UCSD-AML1 (cell line): ENCODE measurements around the gene ADISSP.
A peak's percentile ranks its signal among the peaks of the same experiment; 100 is the strongest.

Experiments used
- DNase-seq: peaks from one replicate; lab custom pipeline; 2025; ENCODE audit not compliant: unreplicated experiment; lab: John Stamatoyannopoulos, UW

The ADISSP gene

DNA sequence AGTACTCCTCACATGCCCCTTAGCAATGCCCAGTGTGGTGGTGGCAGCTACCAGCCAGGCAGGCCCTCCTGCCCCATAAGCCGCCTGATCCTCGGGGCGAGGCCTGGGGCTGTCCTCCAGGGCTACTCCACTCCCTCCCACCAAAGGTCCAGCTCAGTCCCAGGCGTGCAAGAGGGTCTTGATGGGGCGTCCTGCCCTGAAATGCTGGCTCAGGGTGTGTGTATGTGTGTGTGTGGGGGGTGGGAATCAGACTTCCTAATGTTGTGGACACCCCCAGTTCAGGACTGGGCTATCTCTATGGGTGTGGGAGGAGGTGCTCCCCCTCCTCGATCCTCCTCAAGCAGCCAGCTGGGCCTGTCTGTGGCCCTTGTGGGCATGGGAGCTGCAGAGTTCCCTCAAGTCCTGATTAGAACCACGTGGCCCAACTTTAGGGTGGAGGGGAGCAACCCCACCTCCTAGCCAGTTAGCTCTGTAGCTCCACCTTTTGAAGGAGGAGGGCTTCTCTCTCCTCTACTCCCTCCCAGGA lies 27.6 kb downstream of the ADISSP start:
- DNase-seq: no peak

DNA sequence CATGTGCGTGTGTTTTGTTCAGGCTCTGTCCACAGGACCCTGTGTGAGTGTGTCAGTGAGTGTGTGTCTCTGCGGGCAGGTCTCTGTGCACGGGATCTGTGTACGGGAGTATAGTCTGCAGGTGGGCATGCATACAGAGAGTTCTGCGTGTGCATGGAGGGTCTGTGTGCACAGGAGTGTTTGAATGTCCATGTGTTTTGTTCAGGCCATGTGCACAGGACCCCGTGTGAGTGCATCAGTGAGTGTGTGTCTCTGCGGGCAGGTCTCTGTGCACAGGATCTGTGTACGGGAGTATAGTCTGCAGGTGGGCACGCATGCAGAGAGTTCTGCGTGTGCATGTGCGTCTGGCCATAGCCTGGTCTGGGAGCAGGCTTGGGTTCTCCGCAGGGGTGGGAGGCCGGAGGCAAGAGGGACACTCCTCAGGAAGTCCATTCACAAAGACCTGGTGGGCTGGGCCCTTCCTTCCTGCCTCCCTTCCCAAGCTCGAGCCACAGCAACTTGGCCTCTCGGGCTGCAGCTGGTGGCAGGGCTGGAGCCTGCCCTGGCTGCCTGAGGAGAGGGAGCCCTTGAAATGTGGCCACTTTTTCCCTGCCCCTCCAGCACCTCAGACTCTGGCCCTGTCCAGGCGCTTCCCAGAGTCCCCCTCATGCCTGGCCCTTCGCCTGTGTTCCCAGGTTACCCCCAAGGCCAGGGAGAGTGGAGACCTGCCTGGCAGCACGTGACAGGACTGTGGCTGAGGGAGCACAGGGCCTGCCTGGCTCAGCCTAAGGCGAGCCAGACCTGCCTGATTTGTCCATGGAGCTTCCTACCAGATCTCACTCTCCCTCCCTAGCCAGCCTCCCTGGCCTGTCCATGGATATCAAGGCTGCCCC lies 28.3 kb downstream of the ADISSP start:
- DNase-seq: no peak

DNA sequence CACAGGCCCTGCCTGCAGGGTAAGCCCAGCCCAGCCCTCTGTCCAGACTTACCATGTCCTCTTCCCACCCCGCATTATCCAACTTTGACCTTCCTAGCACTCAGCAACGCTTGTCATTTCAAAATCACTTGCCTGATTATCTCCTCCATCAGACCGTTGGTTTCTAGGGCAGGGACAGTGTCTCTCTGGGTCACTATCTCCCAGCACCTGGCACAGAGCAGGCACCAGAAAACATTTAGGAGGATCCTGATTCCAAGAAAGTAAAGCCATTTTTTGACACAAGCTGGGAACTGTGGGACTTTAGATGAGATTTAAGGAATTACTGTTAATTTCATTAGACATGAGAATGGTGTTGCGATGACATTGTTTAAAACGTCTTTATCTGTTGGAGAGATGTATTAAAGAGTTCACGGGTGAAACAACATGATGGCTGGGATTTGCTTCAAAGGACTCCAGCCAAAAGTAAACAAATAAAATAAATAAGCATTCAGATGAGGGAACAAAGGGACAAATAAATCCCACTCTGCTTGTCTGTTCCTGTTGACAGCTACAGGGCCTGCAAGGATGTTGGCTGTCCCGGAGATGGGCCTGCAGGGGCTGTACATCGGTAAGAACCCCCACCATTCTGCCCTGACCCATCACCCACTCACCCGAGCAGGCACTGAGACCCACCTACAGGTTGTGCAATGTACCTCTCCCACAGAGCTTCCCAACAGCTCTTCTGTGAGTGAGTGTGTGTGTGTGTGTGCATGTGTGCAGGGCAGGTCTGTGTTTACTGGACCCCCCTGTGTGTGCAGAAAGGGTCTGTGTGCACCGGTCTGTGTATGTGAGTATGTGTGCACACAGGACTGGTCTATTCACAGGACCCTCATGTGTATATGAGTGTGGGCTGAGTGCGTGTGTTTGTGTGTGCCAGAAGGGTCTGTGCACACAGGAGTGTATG lies 29.2 kb downstream of the ADISSP start:
- DNase-seq: no peak

DNA sequence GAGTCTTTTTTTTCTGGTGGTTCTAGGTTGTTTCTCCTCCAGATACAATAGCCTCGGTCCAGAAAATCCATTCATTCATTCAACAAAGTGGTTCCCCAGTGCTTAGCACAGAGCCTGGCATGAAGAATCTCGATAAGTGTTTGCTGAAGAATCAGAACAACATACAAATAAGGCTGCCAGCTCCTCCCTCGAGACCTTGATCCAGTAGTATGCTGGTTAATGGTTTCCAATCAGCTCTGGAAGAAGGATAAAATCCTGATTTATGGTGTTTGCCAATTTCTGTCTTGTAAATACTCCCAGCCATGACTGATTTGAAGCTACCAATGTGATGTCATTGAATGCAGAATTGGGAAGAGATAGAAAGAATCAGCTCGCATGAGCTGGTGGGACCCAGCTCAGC lies 31.8 kb downstream of the ADISSP start:
- no peak for DNase-seq

DNA sequence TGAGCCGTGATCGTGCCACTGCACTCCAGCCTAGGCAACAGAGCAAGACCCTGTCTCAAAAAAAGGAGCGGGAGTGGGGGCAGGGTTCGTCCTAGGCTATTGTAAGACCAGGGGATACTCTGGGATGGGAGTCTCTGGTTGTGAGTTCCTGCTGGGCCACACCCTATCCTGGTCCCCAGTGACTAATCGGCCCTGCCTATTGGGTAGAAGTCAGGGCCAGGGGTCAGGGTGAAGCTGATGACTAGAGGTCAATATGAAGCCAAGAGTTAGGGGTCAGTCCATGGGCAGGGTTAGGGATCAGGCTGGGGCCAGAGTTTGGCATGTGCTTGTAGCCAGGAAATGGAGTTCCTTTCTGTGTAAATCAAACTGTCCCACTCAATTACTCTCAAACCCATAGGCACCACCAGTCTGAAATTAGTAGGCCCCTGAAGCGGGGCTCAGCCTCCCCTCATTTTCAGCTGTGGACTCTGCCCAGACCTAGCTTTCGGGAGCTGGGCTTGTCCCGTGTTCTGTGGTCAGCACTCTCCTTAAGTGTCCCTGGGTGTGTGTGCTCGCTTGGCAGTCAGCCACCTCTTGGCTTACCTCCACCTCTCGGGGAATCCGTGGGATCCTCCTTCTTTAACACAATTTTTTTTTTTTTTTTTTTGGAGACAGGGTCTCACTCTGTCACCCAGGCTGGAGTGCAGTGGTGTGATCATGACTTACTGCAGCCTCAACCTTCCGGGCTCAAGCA lies 33.3 kb downstream of the ADISSP start:
- no peak for DNase-seq

DNA sequence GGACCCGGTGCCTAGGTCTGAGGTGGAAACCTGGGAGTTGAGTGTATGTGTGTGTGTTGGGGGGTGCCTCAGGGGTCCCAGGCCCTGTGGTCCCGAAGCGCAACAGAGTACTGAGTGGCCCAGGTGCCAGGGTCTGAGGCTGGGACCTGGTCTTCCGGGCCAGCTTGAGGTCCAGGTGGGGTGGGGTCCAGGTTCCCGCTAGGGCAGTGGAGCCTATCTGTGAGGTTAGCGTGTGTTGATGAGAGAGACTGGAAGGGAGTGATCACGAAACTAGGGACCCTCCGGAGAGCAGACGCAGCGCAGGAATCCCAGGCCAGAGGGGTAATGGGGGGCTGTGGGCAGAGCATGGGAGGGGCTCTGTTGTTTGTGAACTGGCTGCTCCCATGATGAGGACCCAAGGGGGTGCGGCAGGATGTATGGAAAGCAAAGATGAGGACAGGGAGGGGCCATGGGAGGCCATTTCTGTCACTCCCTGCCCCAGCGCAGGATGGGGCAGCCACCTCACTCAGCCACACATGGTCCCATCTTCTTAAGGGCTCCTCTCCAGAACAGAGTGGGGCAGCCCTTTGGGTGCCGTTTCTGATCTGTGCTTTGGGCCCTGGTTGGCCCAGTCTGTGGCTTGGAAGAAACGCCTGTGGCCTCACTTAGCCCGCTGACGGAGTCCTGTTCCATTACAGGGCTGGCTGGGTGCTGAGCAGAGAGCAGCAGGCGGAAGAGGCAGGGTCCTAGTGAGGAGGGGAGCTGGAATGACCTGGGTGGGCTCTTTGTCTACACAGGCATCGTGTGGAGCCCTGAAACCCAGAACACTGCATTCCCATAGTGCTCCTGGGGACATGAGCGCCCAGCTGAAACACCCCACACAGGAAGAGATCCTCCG lies 34.2 kb downstream of the ADISSP start:
- DNase-seq: no peak

DNA sequence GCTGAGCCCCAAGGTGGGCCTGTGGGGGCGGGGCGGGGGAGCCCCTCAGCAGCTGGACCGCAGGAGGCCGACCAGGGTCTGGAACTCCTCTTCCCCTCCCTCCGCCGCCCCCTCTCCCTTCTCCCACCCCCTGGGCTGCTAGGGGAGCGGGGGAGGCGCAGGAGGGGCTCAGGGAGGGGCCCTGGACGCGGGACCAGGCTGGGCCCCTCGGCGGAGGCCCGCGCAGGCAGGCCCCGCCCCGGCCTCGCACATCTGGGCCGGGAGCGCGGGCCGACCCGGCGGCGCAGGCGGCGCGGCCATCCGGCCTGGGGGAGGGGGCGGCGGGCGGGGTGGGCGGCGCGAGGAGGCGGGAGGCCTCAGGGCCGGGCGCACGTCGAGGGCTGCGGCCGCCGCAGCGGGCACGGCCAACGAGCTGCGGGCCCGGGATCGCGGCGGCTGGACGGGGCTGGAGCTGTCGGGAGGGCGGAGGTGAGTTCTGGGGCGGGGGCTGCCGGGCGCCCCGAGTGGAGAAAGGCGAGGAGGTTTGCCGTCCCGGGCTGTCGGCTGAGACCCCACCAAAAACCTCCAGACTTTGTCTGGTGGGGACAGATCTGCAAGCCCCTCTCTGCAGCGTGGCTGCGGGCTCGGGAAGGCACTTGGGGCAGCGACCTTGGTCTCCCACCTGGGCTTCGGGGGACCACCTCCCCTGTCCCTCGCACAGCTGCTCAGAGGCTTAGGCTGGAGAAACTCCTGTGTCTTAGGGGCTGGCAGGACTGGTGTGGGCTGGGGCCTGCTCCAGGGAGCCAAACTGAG lies 35.0 kb downstream of the ADISSP start, which contains the start of gene HSPA12B:
Gene HSPA12B (plus strand): TSS at position 359 of the 792 bp plus-strand sequence. CDS start 5,990 bp downstream, outside the sequence.
- DNase-seq: no peak

DNA sequence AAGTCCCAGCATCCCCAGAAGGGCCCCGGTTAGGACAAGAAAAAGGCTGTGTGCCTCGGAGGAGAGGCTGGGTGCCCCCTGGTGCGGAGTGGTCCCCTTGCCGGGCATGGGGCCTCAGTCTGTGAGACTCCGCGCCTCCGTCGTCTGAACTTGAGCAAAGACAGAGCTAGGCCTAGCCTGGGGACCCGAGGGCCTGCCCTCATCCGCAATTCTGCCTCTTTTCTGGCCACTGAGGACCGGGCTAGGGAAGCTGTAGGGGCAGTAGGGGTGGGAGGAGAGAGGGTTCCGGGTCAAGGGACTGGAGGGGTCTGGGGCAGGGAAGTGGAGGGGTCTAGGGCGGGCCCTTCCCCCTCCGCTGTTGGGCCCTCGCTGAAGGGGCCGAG lies 35.6 kb downstream of the ADISSP start:
- DNase-seq: no peak

DNA sequence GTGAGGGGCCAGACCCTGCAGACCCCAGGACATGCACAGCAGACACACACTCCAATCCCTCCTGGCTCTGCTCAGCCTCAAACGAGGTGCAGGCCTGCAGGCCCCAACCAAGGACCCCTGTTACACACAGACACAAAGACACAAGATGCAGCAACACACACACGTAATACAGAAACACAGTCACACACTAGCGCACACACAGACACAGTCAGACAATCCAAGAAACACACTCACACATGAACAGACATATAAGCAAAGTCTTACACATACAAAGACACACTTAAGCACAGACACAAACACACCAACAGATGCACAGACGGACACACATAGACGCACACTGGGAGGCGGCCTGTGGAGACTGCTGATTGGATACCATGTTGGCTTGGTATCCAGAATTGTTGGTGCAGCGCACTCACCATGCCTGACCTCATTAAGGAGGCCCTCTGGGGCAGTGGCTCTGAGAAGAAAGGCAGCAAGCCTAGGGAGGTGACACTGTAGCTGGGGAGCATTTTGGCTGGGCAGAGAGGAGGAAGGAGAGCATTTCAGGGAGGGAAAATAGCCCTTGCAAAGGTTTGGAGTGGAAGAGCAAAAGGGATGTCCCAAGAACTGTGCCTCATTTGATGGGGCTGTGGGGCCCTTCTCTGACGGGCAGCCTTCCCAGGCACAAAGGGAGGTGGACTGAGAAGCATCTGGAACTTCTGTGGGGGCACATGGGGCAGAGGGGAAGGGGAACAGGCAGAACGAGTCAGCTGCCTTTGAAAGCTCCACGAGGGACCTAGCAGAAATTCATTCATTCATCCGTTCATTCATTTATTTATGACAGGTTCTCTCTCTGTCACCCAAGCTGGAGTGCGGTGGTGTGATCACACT lies 36.5 kb downstream of the ADISSP start:
- no peak for DNase-seq

DNA sequence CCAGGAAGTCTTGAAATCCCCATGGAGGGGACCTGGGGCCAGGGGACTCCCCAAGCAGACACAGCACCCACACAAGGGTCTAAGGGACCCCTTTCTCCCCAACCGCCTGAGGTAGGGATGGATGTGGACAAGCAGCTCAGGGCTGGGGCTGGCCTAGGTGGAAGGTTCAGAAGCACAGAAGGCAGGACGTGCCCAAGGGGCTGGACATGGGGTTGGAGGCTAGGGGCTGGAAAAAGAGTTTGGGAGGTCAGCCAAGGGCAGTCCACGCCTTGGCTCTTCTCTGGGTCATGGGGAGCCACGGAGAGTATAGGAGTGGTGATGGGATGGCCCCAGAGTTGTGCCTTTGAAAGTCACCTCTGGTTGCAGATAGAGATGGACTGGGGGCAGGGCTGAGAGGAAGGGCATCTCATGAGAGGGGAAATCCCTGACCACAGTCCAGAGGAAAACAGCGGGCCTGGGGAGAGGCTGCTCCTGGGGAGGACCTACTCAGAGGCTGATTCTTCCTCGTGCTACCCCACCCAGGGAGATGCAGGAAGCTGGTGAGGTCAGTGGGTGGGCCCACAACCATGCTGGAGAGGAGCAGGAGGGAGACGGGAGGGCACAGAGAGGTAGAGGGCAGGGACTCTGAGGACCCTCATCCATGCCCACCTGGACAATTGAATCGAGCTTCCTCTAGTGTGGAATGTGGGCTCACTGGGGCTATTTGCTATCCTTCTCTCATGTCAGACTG lies 37.6 kb downstream of the ADISSP start:
- DNase-seq: peak; percentile 35

DNA sequence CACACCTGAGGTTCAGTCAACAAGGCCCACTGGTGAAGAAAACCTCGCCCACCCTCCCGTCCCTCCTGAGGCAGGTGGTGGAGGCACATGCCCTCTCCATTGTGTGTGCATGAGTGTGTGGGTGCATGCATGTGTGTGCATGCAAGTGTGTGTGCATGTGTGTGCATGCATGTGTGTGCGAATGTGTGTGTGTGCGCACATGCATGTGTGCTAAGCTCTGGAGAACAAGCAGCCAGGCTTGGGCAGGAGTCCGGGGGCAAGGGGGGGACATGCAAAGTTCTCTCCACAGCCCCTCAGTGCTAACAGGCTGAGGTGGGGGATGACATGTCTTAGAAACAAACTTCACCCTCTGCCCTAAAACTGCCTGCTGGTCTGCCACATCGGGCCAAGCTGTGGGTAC lies 38.2 kb downstream of the ADISSP start:
- DNase-seq: no peak

DNA sequence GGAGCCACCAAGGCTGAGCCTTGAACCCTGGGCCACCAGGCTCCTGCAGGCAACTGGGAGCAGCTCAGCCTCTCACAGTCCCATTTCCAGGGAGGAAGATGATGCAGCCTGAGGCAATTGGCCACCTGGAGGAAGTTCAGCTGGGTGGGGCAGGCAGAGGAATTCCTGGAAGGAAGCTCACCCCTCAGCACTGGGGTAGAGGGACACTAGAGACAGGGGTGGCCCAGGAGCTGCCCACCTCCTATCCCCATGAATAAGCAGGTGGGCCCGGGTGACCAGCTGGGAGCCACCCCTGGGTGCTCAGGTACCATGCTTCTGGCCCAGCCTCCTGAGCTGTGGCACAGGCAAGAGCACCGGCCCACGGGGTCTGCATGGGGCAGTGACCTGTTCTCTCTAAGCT lies 38.7 kb downstream of the ADISSP start:
- DNase-seq: no peak

DNA sequence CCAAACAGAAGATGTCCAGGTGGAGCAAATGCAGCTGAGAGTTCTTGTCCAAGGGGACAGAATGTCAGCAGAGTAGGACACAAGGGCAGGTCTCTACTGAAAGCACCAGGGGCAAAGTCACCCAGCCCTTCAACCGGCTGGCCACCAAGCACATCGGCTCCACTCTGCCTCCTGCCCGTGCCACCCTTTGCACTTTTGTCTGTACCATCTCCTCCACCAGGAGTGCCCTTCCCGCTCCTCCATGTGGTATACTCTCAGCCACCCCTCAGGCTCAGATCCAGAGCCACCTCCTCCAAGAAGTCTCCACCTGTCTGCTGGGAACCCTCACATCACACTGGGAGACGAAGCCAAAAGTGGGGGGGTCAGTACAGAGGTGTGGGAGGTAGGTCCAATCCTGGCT lies 39.2 kb downstream of the ADISSP start:
- no peak for DNase-seq

DNA sequence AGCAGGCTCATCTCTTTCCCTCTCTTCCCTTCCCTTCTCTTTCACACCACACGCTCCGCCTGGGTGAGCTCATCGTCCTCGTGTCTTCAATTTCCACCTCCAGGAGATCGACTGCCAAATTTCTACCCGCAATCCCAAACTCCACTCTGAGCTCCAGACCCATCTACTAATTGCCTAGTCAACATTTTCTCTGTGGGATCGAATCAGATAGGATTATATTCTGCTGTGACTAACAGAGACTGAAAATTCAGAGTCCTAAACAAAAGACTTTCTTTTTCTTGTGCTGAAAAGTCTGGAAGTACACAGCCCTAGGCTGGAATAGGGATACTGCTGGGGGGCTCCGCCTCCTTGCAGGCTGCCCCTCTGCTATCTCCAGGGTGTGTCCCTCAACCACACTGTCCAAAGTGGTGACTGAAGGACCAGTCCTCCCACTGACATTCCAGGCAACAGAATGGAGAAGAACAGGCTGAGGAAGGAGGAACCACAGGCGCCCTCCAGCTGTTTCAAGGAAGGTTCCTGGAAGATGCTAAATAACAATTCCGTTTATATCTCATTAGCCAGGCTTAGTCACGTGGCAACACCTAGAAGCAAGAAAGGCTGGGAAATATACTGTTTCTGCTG lies 40.0 kb downstream of the ADISSP start:
- no peak for DNase-seq

DNA sequence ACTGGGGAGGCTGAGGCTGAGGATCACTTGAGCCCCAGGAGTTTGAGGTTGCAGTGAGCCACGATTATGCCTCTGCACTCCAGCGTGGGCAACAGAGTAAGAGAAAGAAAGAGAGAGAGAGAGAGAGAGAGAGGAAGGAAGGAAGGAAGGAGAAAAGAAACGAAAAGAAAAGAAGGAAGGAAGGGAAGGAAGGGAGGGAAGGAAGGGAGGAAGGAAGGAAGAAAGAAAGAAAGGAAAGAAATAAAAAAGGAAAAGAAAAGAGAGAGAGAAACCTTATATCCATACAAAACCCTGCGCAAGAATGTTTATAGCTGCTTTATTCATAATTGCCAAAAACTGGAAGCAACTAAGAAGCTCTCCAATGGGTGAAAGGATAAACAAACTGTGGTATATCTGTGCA lies 43.2 kb downstream of the ADISSP start:
- DNase-seq: no peak

DNA sequence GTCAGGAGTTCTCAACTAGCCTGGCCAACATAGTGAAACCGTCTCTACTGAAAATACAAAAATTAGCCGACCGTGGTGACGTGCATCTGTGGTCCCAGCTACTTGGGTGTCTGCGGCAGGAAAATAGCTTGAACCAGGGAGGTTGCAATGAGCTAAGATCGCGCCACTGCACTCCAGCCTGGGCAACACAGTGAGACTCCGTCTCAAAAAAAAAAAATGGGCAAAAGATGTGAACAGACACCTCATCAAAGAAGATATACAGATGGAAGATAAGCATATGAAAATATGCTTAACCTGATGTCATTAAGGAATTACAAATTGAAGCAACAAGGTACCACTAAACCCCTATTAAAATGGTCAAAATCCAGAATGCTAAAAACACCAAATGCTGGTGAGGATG lies 44.3 kb downstream of the ADISSP start:
- no peak for DNase-seq

DNA sequence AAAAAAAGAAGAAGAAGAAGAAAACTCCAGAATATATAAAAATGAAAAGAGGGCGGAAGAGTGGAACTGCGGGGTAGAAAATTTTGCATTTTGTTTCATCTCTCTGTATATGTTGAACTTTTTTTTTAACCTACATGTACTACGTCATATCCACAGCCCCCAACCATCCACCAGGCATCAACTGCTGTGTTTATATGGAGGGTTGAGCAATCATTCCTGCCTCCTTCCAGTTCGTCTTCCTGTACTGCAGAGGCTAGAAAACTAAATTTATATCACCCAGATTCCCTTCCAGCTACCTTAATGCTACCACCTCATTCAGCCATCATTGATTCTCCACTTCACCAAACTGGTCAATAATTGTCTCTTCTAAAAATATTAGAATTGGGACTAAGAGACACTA lies 45.6 kb downstream of the ADISSP start:
- DNase-seq: no peak
